ENCODE data around the gene INPP5F.

The INPP5F gene, protein sequence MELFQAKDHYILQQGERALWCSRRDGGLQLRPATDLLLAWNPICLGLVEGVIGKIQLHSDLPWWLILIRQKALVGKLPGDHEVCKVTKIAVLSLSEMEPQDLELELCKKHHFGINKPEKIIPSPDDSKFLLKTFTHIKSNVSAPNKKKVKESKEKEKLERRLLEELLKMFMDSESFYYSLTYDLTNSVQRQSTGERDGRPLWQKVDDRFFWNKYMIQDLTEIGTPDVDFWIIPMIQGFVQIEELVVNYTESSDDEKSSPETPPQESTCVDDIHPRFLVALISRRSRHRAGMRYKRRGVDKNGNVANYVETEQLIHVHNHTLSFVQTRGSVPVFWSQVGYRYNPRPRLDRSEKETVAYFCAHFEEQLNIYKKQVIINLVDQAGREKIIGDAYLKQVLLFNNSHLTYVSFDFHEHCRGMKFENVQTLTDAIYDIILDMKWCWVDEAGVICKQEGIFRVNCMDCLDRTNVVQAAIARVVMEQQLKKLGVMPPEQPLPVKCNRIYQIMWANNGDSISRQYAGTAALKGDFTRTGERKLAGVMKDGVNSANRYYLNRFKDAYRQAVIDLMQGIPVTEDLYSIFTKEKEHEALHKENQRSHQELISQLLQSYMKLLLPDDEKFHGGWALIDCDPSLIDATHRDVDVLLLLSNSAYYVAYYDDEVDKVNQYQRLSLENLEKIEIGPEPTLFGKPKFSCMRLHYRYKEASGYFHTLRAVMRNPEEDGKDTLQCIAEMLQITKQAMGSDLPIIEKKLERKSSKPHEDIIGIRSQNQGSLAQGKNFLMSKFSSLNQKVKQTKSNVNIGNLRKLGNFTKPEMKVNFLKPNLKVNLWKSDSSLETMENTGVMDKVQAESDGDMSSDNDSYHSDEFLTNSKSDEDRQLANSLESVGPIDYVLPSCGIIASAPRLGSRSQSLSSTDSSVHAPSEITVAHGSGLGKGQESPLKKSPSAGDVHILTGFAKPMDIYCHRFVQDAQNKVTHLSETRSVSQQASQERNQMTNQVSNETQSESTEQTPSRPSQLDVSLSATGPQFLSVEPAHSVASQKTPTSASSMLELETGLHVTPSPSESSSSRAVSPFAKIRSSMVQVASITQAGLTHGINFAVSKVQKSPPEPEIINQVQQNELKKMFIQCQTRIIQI

DNA sequence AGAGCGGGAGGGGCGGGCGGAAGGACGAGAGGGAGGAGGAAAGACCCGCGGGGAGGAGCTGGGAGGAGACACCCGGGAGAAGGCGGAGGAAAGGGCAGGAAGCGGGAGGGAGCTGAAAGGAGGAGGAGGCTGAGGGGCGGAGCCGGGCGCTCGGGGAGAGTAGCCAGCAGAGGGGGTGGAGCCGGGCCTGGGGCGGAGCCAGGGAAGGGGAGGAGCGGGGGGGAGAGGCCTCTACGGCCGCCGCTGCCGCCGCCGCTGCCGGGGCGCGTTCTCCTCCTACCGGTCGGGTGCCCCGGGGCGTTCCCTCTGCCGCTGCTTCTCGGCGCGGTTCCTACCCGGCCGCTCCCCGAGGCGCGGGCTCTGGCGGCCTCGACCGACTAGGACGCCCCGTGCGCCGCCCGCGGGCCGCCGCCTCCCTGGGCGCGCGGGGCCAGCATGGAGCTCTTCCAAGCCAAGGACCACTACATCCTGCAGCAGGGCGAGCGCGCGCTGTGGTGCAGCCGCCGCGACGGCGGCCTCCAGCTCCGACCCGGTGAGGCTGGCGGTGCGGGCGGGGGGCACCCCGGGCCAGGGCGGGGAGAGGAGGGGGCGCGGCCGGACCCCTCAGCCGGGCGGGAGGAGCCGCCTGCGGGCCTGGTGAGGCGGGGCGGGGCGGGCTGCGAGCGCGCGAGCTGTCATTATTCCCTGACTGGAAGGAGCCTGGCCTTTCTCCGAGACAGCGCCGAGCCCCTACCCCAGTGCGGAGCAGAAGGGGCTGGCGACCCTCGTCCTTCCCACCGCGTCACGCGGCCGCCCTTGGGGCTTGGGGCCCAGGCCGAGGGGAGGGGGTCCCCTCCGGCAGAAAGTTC is at the start of gene INPP5F:
INPP5F (plus strand) TSS at position 223 of the 848 bp plus-strand sequence; CDS start at position 436, 213 bp downstream.
- DNase-seq: peak; percentile 86

DNA sequence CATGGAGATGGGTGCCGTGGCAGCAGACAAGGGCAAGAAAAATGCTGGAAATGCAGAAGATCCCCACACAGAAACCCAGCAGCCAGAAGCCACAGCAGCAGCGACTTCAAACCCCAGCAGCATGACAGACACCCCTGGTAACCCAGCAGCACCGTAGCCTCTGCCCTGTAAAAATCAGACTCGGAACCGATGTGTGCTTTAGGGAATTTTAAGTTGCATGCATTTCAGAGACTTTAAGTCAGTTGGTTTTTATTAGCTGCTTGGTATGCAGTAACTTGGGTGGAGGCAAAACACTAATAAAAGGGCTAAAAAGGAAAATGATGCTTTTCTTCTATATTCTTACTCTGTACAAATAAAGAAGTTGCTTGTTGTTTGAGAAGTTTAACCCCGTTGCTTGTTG is 48.7 kb upstream of the INPP5F start:
- DNase-seq: no peak

- no peak for DNase-seq
Observed at GRCh38 chr10:119677904-119678755, 47.7 kb upstream of the INPP5F start.

- no peak for DNase-seq
Observed at GRCh38 chr10:119679480-119679829, 46.4 kb upstream of the INPP5F start.

- DNase-seq: no peak
Observed at GRCh38 chr10:119680050-119680449, 45.8 kb upstream of the INPP5F start.

GRCh38 chr10:119680650-119681081 is 45.2 kb upstream of the INPP5F start:
- DNase-seq: no peak

GRCh38 chr10:119686465-119687191 is 39.2 kb upstream of the INPP5F start:
- peak; percentile 15 for DNase-seq

GRCh38 chr10:119687192-119688032 is 38.4 kb upstream of the INPP5F start:
- no peak for DNase-seq

DNA sequence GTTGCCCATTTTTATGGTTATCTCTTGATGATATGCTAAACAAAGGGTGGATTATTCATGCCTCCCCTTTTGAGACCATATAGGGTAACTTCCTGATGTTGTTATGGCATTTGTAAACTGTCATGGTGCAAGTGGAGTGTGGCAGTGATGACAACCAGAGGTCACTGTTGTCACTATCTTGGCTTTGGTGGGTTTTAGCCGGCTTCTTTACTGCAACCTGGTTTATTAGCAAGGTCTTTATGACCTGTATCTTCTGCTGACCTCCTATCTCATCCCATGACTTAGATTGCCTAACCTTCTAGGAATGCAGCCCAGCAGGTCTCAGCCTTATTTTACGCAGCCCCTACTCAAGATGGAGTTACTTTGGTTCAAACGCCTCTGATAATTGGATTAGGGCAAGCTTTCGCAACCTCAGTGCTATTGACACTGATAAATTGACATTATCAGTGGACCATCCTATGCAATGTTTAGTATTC is 37.8 kb upstream of the INPP5F start:
- no peak for DNase-seq

DNA sequence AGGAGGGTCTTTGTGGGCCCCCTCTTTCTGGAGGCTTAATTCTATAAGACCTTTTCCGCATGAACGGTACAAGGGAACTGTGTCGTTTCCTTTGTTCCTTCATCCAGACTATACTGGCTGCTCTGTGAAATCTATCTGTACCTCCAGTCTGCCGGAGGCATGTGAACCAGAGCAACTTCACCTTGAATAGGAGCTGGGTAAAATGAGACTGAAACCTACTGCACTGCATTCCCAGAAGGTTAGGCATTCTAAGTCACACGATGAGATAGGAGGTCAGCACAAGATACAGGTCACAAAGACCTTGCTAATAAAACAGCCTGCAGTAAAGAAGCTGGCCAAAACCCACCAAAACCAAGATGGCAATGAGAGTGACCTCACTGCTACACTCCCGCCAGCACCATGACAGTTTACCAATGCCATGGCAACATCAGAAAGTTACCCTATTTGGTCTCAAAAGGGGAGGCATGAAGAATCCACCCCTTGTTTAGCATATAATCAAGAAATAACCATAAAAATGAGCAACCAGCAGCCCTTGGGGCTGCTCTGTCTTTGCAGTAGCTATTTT is 36.8 kb upstream of the INPP5F start:
- no peak for DNase-seq

GRCh38 chr10:119691726-119692125 is 34.1 kb upstream of the INPP5F start:
- DNase-seq: no peak

DNA sequence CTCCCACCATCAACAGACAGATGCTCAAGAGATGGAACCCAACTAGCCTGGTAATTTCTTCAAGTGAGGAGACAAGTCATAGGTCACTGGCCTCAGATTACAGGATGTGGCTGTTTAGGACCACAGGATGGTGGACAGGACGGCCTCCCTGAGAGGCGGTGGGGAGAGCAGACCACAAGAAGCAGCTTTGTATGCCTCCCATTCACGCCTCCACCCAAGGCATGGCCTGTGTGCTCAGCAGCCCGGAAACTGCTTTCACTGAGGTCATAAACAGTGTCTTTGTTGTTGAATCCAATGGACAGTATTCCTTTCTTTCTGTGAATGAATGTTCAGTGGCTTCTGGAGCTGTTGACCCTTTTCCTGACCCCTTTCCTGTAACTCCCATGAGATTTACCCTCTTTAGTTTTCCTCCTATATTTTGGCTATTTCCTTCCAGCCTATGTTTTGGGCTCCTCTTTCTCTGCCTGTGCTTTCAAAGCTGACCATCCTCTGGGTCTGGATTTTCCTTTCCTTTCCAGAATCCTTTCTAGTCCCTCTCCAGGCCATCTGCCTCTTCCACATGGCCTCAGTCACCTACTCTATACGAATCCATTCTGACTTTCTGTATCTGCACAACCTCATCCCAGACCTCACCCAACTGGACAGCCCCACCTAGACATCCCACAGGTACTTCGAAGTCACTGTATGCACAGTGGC is 32.4 kb upstream of the INPP5F start:
- no peak for DNase-seq

GRCh38 chr10:119694608-119695007 is 31.2 kb upstream of the INPP5F start:
- DNase-seq: no peak

DNA sequence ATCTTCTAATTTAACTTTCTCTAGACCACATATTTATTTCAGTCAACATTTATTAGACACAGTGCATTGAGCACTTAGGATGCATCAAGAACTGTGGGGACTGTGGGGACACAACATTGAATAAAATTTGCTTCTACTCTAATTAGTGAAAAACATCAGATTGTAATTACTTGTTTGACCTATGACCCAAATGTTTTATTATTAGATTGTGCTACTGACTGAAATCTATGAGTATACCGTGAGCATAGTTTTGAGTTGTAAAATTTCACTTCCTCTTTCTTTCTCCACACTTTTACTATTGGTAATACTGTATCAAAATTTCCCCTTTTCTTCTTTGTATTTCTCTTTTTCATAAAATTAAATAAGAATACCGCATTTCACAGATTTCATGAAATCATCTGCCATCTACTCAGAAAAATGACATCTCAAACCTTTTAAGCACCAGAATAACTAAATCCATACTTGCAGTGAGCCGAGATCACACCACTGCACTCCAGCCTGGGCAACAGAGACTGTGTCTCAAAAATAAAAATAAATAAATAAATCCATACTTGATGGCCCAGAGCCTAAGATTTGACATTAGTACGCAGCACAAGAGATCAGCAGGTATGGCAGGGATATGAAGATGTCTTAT is 25.4 kb upstream of the INPP5F start:
- no peak for DNase-seq

- no peak for DNase-seq
Observed at GRCh38 chr10:119701861-119702260, 24.0 kb upstream of the INPP5F start.

- no peak for DNase-seq
Observed at GRCh38 chr10:119702583-119702982, 23.3 kb upstream of the INPP5F start.

DNA sequence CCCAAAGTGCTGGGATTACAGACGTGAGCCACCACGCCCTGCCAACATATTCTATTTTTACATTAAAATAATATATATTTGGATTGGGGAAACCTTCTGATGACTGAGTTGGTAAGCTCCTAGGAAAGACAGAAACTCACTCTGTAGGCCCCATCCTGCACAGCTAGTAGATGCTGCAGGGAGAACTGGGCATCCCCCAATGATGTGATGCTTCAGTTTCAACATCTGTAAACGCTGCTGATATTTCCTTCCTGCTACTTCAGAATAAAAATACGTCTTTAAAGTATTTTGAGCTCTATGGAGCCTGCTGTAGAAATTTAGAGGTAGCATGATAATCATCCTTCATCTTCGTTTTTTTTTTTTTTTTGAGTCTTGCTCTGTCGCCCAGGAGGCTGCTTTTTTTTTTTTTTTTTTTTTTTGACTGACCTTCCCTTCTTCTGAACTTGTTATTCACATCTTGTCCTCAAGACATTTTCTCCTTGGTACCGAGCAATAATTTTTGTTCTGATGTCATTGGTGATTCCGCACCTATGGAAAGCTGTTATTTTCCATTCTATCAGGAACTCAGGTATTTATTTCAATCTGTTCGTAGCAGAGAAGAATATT is 21.8 kb upstream of the INPP5F start:
- DNase-seq: no peak

DNA sequence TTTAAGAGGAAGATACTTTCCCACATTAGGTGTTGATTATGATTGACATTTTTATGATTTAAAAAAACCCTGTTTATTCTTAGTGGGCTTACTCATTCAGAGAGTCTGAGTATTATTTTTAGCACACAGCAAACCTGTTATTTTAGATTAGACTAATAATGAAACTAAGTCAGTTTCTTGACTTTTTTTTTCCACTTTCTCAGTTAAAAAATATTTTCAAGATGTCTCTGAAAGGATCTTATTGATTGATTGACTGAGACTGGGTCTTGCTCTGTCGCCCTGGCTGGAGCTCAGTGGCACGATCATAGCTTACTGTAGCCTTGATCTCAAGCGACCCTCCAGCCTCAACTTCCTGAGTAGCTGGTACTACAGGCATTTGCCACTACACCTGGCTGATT is 20.4 kb upstream of the INPP5F start:
- no peak for DNase-seq
